ENCODE data around the gene ARL13A.
"Not testable (repeated sequence)": the region's sequence is repeated elsewhere in the genome, so short reads cannot be mapped to it uniquely, and the experiment has no call there.

Gene ARL13A

DNA sequence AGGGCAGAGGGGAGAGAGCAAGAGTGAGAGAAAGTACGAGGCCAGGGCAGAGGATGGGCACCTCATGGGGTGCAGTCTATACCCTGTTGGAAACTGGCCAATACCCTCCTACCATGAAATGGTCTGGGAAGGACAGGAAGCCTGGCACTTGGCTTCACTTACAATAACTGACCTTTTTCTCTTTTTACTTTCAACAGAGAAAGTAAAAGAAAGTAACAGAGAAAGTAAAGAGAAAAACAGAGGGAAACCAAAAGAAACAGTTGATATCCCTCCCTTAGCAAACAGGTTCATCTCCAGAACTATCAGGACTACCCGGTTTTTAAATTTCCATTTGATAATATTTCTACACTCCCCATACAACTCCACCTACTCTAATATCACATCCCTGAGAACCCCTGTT is 20.6 kb downstream of the ARL13A start:
- 100% methylated on average over 1 of the region's 2 CpGs; no CpG with 5 or more reads in 1 of the 2 experiments for WGBS, 2 experiments (ENCODE audit: insufficient coverage in 2 of 2)
- no peak overlapping the region for H3K27ac ChIP-seq (ENCODE audit: low read depth, low read length, severe bottlenecking)
- H3K4me3 ChIP-seq (ENCODE audit: extremely low read depth, insufficient read depth, low read length, poor library complexity, severe bottlenecking) = no peak overlapping the region
- no peaks in the 10 kb centered on the region for H3K9me3 ChIP-seq (ENCODE audit: control insufficient read depth, low read length)
- peaks cover 1% of the 10 kb centered on the region for H3K4me1 ChIP-seq (ENCODE audit: control insufficient read depth, insufficient read depth, low read length, poor library complexity, severe bottlenecking)
- no peaks in the 10 kb centered on the region for H3K36me3 ChIP-seq (ENCODE audit: control insufficient read depth, insufficient read depth, low read length)

DNA sequence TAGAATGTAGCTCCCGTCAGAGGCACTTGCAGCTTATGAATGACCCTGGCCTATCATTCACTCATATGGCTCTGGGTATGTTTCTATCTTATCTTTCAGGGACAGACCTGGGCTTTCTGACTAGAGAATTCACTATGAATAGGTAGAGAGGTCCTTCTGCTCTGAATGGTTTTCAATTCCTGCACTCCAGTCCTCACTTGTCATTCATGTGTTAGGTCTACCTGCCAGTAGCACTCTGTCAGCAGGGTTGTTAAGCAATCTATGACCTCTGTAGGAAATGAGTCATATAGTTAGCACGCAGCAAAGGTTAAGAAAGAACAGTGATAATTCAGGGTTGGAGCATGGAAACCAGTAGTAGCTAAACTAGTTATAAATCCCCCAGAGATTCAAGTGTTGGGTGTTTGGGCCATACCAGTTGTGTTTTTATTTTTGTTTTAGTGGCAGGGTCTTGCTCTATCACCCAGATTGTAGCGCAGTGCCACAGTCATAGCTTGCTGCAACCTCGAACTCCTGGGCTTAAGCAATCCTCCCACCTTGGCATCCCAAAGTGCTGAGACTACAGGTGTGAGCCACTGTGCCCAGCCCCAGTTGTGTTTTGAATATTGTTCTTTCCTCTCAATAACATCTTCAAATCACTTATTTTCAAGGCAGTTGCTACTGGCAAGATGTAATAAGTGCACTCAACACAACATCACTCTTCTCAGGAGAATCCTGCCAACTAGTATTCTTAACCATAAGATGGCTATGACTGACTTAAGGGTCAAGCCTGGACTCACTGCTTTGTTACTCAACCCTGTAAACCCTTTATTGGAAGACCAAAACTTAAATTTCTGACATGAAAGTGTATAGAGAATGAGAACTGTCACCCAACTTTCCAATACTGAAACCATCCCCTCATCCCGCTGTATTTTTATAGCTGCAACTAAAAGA is 25.1 kb downstream of the ARL13A start:
- Histone ChIP-seq H3K4me1 (ENCODE audit: control insufficient read depth, insufficient read depth, low read length, poor library complexity, severe bottlenecking) (peaks cover 6% of the 10 kb centered on the region), H3K36me3 (ENCODE audit: control insufficient read depth, insufficient read depth, low read length) (no peaks in the 10 kb centered on the region), H3K4me3 (ENCODE audit: extremely low read depth, insufficient read depth, low read length, poor library complexity, severe bottlenecking) (no peak overlapping the region), H3K9me3 (ENCODE audit: control insufficient read depth, low read length) (no peaks in the 10 kb centered on the region), H3K27ac (ENCODE audit: low read depth, low read length, severe bottlenecking) (peak overlapping the region; percentile 29)
- WGBS, 2 experiments (ENCODE audit: insufficient coverage in 2 of 2) = 70 to 92% methylated on average over 2 of the region's 5 CpGs

DNA sequence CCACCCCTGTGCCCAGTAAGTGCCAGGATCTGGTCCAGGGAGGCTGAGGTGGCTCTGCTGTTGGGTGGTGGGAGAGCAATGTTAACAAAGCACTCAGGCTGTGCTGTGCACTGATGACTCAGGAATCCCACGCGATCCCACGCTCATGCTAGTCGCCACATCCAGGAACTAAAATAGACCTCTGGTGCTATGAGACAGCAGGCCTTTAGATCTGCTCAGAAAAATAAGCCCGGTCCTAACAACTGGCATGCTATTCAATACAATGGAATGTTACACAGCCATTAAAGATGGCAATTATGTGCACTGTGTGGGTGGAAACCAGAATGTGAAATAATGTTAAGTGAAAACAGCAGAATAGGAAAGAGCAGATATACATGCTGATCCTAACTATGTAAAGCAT is 26.0 kb downstream of the ARL13A start:
- no peak overlapping the region for H3K4me3 ChIP-seq (ENCODE audit: extremely low read depth, insufficient read depth, low read length, poor library complexity, severe bottlenecking)
- peak overlapping the region; percentile 29 for H3K27ac ChIP-seq (ENCODE audit: low read depth, low read length, severe bottlenecking)
- no peaks in the 10 kb centered on the region for H3K36me3 ChIP-seq (ENCODE audit: control insufficient read depth, insufficient read depth, low read length)
- no peaks in the 10 kb centered on the region for H3K9me3 ChIP-seq (ENCODE audit: control insufficient read depth, low read length)
- peaks cover 6% of the 10 kb centered on the region for H3K4me1 ChIP-seq (ENCODE audit: control insufficient read depth, insufficient read depth, low read length, poor library complexity, severe bottlenecking)
- WGBS, 2 experiments (ENCODE audit: insufficient coverage in 2 of 2) = no CpG with 5 or more reads among the region's 5 CpGs

DNA sequence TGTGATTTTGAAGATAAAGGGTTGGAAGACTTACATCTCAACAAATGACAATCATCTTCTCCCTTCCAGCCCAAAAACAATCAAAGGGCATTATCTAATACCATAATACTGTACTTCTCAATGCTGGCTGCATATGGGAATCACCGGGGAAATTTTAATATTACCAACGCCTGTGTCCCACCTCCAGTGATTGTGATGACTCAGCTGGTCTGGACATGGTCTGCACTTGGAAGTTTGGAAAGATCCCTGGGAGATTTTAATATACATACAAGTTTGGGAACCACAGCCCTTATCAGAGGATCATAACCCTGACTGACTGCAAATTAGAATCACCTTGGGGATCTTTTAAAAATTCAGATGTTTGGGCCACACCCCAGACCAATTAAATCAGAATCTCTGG is 29.9 kb downstream of the ARL13A start:
- H3K27ac ChIP-seq (ENCODE audit: low read depth, low read length, severe bottlenecking) = no peak overlapping the region
- WGBS, 2 experiments (ENCODE audit: insufficient coverage in 2 of 2) = no CpG with 5 or more reads among the region's 2 CpGs
- peaks cover 6% of the 10 kb centered on the region for H3K4me1 ChIP-seq (ENCODE audit: control insufficient read depth, insufficient read depth, low read length, poor library complexity, severe bottlenecking)
- H3K9me3 ChIP-seq (ENCODE audit: control insufficient read depth, low read length) = no peaks in the 10 kb centered on the region
- H3K4me3 ChIP-seq (ENCODE audit: extremely low read depth, insufficient read depth, low read length, poor library complexity, severe bottlenecking) = no peak overlapping the region
- H3K36me3 ChIP-seq (ENCODE audit: control insufficient read depth, insufficient read depth, low read length) = no peaks in the 10 kb centered on the region

DNA sequence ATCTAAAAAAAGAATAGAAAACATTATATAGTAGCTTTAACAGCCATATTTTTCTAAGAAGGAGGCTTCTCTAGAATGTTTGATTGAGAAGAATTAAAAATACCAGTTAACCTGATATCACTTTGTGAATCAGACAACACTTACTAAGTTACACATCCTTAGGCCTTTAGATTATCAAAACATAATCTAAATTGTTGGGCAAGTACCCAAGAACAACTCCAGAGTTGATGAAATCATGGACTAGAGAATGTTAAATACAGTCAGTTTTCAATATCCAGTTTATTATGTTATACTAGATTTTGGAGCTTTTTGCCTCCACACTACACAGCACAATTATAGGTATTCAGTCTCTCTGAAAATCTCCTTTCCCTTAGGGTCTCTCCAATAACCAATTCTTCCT is 39.6 kb downstream of the ARL13A start:
- peaks cover 3% of the 10 kb centered on the region for H3K36me3 ChIP-seq (ENCODE audit: control insufficient read depth, insufficient read depth, low read length)
- H3K4me1 ChIP-seq (ENCODE audit: control insufficient read depth, insufficient read depth, low read length, poor library complexity, severe bottlenecking) = no peaks in the 10 kb centered on the region
- no peak overlapping the region for H3K4me3 ChIP-seq (ENCODE audit: extremely low read depth, insufficient read depth, low read length, poor library complexity, severe bottlenecking)
- no peak overlapping the region for H3K27ac ChIP-seq (ENCODE audit: low read depth, low read length, severe bottlenecking)
- no peaks in the 10 kb centered on the region for H3K9me3 ChIP-seq (ENCODE audit: control insufficient read depth, low read length)

DNA sequence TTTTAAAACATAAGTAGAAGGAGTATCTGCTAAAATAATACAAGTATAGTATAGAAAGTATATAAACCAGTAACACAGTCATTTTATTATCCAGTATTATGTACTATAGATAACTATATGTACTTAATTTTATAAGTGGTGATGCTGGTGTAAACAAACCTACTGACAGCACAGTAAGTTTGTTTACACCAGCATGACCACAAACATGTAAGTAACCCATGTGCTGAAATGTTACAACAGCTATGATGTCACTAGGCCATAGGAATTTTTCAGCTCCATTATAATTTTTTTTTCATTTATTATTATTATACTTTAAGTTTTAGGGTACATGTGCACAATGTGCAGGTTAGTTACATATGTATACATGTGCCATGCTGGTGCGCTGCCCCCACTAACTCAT is 42.5 kb downstream of the ARL13A start:
- not testable (repeated sequence) for H3K4me1 ChIP-seq (ENCODE audit: control insufficient read depth, insufficient read depth, low read length, poor library complexity, severe bottlenecking); H3K9me3 ChIP-seq (ENCODE audit: control insufficient read depth, low read length); H3K27ac ChIP-seq (ENCODE audit: low read depth, low read length, severe bottlenecking); H3K36me3 ChIP-seq (ENCODE audit: control insufficient read depth, insufficient read depth, low read length); H3K4me3 ChIP-seq (ENCODE audit: extremely low read depth, insufficient read depth, low read length, poor library complexity, severe bottlenecking)
- no CpG with 5 or more reads among the region's 1 CpG for WGBS, 2 experiments (ENCODE audit: insufficient coverage in 2 of 2)

DNA sequence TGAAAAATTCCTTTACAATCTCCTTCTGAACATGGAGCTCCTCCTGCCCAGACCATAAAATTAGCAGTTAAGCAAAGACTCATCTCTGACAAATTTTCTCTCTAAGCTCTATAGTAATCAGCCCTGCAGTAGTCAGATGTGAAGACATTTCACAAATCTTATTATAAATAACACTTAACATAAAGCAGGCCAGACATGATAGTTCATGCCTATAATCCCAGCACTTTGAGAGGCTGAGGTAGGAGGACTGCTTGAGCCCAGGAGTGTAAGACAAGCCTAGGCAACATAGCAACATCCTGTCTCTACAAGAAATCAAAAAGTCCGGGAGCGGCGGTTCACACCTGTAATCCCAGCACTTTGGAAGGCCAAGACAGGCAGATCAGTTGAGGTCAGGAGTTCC is 52.5 kb downstream of the ARL13A start:
- no peaks in the 10 kb centered on the region for H3K4me1 ChIP-seq (ENCODE audit: control insufficient read depth, insufficient read depth, low read length, poor library complexity, severe bottlenecking)
- no peaks in the 10 kb centered on the region for H3K9me3 ChIP-seq (ENCODE audit: control insufficient read depth, low read length)
- no peak overlapping the region for H3K27ac ChIP-seq (ENCODE audit: low read depth, low read length, severe bottlenecking)
- peaks cover 11% of the 10 kb centered on the region for H3K36me3 ChIP-seq (ENCODE audit: control insufficient read depth, insufficient read depth, low read length)
- no peak overlapping the region for H3K4me3 ChIP-seq (ENCODE audit: extremely low read depth, insufficient read depth, low read length, poor library complexity, severe bottlenecking)
- 80% methylated on average over 1 of the region's 3 CpGs; no CpG with 5 or more reads in 1 of the 2 experiments for WGBS, 2 experiments (ENCODE audit: insufficient coverage in 2 of 2)

DNA sequence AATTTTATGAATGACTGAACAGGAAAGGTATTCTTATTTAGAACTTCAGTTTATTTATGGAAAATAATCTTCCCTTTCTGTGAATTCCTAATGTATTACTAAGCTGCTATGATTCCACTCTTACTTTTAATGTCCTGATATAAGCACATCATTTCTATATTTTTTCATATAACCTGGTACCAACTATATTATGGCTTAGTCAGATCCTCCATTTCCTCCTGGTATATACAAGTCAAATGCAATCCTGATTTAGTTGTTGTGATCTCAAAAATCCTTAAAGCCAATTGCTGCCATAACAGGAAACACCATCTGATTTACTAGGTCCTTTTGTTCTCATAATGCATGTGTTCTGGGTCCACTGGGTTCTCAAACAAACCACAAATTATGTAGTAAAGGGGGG is 55.6 kb downstream of the ARL13A start:
- Histone ChIP-seq H3K4me3 (ENCODE audit: extremely low read depth, insufficient read depth, low read length, poor library complexity, severe bottlenecking) (no peak overlapping the region), H3K4me1 (ENCODE audit: control insufficient read depth, insufficient read depth, low read length, poor library complexity, severe bottlenecking) (no peaks in the 10 kb centered on the region), H3K27ac (ENCODE audit: low read depth, low read length, severe bottlenecking) (no peak overlapping the region), H3K36me3 (ENCODE audit: control insufficient read depth, insufficient read depth, low read length) (peaks cover 7% of the 10 kb centered on the region), H3K9me3 (ENCODE audit: control insufficient read depth, low read length) (no peaks in the 10 kb centered on the region)

DNA sequence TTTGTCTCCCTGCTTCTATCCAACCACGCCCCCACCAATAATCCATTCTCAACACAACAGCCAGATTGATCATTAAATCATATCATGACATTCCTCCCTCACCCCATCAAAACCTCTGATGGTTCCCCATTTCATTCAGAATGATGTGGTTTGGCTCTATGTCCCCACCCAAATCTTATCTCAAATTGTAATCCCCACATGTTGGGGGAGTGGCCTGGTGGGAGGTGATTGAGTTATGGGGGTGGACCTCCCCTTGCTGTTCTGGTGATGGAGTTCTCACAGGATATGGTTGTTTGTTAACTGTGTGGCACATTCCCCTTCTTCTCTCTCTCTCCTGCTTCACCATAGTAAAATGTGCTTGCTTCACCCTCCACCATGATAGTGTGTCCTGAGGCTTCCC is 59.1 kb downstream of the ARL13A start:
- no peak overlapping the region for H3K4me3 ChIP-seq (ENCODE audit: extremely low read depth, insufficient read depth, low read length, poor library complexity, severe bottlenecking)
- peaks cover 7% of the 10 kb centered on the region for H3K36me3 ChIP-seq (ENCODE audit: control insufficient read depth, insufficient read depth, low read length)
- H3K9me3 ChIP-seq (ENCODE audit: control insufficient read depth, low read length) = no peaks in the 10 kb centered on the region
- no peak overlapping the region for H3K27ac ChIP-seq (ENCODE audit: low read depth, low read length, severe bottlenecking)
- WGBS, 2 experiments (ENCODE audit: insufficient coverage in 2 of 2) = 100% methylated on average over 1 of the region's 1 CpG; no CpG with 5 or more reads in 1 of the 2 experiments
- no peaks in the 10 kb centered on the region for H3K4me1 ChIP-seq (ENCODE audit: control insufficient read depth, insufficient read depth, low read length, poor library complexity, severe bottlenecking)

DNA sequence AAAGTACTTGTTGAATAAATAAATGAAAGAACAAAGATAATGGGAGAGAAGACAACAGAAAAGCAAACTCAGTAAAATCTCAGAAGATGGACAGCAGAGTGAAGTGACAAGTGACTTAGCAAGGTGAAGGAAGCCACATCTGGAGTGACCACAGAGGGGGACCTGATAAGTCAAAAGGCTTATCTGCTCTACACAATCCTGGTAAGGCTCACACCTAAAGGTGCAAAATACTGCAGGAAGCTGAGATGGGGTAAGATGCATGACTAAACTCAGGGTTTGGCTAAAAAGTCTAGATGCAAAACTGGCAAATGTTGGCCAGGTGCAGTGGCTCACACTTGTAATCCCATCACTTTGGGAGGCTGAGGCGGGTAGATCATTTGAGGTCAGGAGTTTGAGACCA is 60.2 kb downstream of the ARL13A start:
- Histone ChIP-seq H3K4me1 (ENCODE audit: control insufficient read depth, insufficient read depth, low read length, poor library complexity, severe bottlenecking) (no peaks in the 10 kb centered on the region), H3K9me3 (ENCODE audit: control insufficient read depth, low read length) (no peaks in the 10 kb centered on the region), H3K27ac (ENCODE audit: low read depth, low read length, severe bottlenecking) (no peak overlapping the region), H3K36me3 (ENCODE audit: control insufficient read depth, insufficient read depth, low read length) (peaks cover 10% of the 10 kb centered on the region), H3K4me3 (ENCODE audit: extremely low read depth, insufficient read depth, low read length, poor library complexity, severe bottlenecking) (no peak overlapping the region)
- WGBS, 2 experiments (ENCODE audit: insufficient coverage in 2 of 2) = 100% methylated on average over 1 of the region's 1 CpG; no CpG with 5 or more reads in 1 of the 2 experiments

DNA sequence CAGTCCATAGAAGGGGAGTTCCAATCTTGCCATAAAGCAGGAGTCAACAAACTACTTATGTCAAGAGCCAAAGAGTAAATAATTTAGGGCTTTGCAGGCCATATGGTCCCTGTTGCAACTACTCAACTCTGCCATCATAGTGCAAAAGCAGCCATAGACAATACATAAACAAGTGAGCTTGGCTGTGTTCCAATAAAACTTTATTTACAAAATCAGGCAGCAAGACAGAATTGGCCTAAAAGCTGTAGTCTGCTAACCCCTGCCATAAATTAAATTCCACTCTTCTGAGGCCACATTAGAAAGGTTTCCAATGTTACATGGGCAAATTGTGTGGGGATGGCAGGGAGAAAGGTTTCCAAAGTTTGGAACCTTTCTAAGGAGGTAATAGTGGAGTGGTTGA is 67.7 kb downstream of the ARL13A start:
- no peaks in the 10 kb centered on the region for H3K9me3 ChIP-seq (ENCODE audit: control insufficient read depth, low read length)
- no peaks in the 10 kb centered on the region for H3K4me1 ChIP-seq (ENCODE audit: control insufficient read depth, insufficient read depth, low read length, poor library complexity, severe bottlenecking)
- H3K4me3 ChIP-seq (ENCODE audit: extremely low read depth, insufficient read depth, low read length, poor library complexity, severe bottlenecking) = no peak overlapping the region
- H3K27ac ChIP-seq (ENCODE audit: low read depth, low read length, severe bottlenecking) = no peak overlapping the region
- H3K36me3 ChIP-seq (ENCODE audit: control insufficient read depth, insufficient read depth, low read length) = peaks cover 17% of the 10 kb centered on the region
